Myometrial cell (primary cell): ENCODE results near the gene ITGB1BP1. TPM values are rescaled to one million over a fixed set of nuclear protein-coding genes. Genes with fewer than 3 reads are reported as not detected.

Experiments
- total RNA-seq: library from RNA; depleted of rRNA; stranded (reverse); fragments of >200 nt; gene quantifications from 2 replicates; pipeline ENCODE4 v1.2.3, GENCODE V29; 2015

The ITGB1BP1 gene
- 100 and 129 TPM in 2 replicates for total RNA-seq

GRCh38 chr2:9423100-9423921 lies at the start of gene ITGB1BP1, which contains the start of gene CPSF3:
TSS of gene ITGB1BP1 (minus strand) at chr2:9423528. CDS start at chr2:9418697, 4,831 bp downstream.
TSS of gene CPSF3 (plus strand) at chr2:9423654. CDS start at chr2:9423774, 120 bp downstream.

Other genes starting within 250 kb of the ITGB1BP1 start
- gene ASAP2, start 216.7 kb downstream of the ITGB1BP1 start, total RNA-seq = 25.9 and 28.2 TPM in 2 replicates
- 63.4 and 76.4 TPM in 2 replicates for gene CPSF3, start 126 bp upstream of the ITGB1BP1 start, total RNA-seq
- 88.5 and 98.9 TPM in 2 replicates for gene IAH1, start 51.0 kb upstream of the ITGB1BP1 start, total RNA-seq
- gene ADAM17, start 132.3 kb upstream of the ITGB1BP1 start, total RNA-seq = 16.7 and 19.9 TPM in 2 replicates
- 395 and 419 TPM in 2 replicates for gene YWHAQ, start 207.5 kb upstream of the ITGB1BP1 start, total RNA-seq